COLO829 (cell line): ENCODE measurements around the gene MAP2K6.

Experiments used
- DNase-seq: peaks from one replicate; pipeline ENCODE4 v3.0.0; 2012; ENCODE audit warnings: low spot score

The MAP2K6 gene

DNA sequence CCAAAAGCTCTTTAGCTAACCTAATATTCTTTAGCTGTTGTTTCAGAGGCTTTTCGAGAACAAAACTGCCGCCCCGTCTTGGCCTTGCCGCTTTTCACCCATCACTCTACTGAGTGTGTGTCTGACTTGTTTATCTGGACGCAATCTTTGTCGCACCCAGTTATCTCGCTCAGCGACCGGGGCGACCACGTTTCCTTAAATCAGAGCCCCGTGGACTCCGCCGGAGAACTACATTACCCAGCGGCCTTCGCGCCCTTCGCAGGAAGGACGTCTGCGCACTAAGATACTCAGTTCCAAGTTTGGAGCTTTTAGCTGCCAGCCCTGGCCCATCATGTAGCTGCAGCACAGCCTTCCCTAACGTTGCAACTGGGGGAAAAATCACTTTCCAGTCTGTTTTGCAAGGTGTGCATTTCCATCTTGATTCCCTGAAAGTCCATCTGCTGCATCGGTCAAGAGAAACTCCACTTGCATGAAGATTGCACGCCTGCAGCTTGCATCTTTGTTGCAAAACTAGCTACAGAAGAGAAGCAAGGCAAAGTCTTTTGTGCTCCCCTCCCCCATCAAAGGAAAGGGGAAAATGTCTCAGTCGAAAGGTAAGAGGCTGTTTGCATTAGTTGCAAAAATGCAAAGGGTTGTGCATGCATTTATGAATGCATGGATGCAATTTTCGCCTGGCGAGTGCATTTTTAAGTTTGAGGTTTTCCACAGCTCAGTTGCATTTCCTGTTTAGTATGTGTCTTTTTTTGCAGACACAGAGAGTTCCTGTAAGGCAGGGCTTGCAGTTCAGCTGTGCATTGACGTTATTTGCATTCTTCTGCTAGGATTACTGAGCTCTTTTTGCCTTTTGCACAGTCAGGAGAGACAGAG is at the start of gene MAP2K6:
MAP2K6 (plus strand) TSS at position 290 of the 867 bp plus-strand sequence; CDS start at position 578, 288 bp downstream.
- peak; percentile 71 for DNase-seq

DNA sequence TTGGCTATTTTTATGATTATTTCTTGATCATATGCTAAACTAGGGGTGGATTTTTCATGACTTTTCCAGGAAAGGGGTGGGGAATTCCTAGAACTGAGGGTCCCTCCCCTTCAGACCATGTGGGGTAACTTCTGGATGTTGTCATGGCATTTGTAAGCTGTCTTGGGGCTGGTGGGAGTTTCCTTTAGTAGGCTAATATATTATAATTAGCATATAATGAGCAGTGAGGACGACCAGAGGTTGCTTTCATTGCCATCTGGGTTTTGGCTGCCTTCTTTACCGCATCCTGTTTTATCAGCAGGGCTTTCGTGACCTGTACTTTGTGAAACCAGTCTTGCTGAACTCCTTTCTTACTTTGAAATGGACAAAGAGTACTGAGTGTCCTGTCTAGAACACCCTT is 47.2 kb upstream of the MAP2K6 start:
- no peak for DNase-seq

DNA sequence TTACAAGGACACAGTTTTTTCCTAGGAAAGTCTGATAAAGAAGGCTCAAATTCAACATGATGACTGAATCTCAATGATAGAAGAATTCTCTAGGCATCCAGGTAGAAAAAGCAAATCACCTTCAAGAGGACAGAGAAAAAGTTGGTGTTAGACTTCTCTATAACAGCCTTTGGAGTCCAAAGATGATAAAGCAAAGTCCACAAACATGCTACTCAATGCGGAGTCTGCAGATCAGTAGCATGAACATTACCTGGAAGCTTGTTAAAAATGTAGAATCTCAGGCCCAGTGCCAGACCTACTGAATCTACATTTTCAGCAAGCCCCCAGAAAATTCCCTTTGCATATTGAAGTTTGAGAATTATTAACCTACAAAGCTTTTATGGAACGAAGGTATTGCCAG is 41.4 kb upstream of the MAP2K6 start:
- DNase-seq: no peak

DNA sequence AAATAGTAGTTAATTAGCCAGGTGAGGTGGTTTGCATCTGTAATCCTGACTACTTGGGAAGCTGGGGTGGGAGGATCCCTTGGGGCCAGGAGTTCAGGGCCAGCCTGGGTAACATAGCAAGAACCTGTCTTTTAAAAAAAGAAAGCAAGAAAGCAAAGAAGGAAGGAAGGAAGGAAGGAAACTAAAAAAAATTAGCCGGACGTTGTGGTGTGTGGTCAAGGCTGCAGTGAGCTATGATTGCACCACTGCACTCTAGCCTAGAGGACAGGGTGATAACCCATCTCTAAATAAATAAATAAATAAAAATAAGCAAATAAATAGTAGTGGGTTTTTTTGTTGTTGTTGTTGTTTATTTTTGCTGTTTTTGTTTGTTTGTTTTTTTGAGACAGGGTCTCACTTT is 39.3 kb upstream of the MAP2K6 start:
- no peak for DNase-seq

- no peak for DNase-seq
These were observed 25.6 kb upstream of the MAP2K6 start for GRCh38 chr17:69388822-69389442.

- no peak for DNase-seq
These were observed 23.5 kb upstream of the MAP2K6 start for GRCh38 chr17:69390795-69391501.

DNA sequence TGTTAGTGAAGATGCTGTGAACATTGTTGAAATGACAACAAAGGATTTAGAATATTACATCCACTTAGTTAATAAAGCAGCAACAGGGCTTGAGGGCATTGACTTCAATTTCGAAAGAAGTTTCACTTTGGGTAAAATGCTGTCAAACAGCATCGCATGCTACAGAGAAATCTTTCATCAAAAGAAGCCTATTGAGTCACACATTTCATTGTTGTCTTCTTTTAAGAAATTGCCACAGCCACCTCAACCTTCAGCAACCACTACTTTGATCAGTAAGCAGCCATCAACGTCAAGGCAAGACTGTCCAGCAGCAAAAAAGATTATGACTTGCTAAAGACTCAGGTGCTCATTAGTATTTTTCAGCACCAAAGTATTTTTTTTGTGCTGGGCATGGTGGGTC is 13.2 kb upstream of the MAP2K6 start:
- no peak for DNase-seq

- DNase-seq: no peak
These were observed 12.4 kb upstream of the MAP2K6 start for GRCh38 chr17:69402052-69402451.

GRCh38 chr17:69404399-69404798 is 10.1 kb upstream of the MAP2K6 start:
- no peak for DNase-seq

DNA sequence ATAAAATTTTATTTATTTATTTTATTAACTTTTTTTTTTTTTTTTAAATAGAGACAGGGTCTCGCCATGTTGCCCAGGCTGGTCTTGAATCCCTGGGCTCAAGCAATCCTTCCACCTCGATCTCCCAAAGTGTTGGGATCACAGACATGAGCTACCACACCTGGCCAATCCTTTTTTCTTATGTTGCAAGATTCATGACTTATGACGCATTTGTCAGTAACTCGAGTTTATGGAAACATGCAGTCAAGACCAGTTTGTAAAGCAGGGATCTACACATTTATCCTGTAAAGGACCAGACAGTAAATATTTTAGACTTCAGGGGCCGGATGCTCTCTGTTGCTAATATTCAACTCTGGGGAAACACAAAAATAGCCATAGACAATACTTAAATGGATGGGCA is 9.4 kb upstream of the MAP2K6 start:
- DNase-seq: no peak

DNA sequence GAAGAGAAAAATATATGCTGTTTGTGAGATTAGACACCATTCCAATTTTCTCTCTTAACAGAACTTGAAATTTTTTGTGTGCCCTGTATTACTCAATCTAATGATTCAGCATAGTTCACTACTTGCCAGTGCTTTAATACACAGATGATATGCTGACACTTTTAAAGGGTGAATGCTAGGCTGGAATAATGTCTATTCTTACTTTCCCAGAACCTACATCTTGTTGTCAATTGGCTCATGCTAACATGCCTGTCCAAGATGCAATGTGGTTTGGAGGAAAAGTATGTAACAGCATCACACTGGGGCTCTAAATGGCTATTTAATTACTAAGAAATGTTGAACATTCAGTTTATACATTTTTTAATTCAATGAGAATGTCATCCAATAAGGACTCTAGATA is 7.6 kb upstream of the MAP2K6 start:
- DNase-seq: no peak

- DNase-seq: no peak
These were observed 6.7 kb upstream of the MAP2K6 start for GRCh38 chr17:69407759-69408158.

GRCh38 chr17:69410671-69411070 is 3.8 kb upstream of the MAP2K6 start:
- no peak for DNase-seq

DNA sequence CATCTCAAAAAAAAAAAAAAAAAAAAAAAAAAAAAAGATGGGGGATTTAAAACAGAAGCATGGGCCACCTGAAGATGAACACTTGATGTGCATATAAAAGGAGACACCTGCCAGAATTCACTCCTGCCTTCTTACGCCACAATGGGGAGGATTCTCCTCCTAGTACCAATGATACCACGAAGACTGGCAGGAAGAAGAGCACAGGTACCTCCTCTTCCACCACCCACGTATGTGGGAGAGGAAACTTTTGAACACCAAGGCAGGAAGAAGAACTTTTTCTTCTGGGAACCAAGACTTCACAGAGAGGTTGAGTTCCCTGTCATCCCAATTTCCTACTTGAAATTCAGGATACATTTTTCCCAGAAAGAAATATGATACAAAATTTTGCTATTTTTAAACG is 2.7 kb upstream of the MAP2K6 start:
- DNase-seq: no peak

DNA sequence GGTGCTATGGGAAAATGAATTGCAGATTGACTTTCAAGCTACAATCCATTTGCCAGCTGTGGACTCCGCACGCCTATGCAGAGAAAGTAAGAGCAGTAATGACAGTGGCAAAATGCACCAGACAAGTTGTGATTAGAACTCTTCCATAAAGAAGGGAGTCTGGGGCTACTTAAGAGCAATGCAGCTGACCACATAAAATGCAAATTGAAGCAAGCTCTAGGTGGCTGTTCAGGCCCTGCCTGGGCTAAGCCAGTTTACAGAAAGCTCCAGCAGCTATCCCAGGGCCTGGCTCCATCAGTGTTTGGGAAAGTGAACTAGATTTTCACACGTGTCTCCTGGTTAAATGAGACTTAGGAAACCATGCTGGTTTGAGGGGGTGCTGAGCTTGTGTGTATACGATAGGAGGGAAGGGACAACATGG is 2.2 kb upstream of the MAP2K6 start:
- DNase-seq: no peak

DNA sequence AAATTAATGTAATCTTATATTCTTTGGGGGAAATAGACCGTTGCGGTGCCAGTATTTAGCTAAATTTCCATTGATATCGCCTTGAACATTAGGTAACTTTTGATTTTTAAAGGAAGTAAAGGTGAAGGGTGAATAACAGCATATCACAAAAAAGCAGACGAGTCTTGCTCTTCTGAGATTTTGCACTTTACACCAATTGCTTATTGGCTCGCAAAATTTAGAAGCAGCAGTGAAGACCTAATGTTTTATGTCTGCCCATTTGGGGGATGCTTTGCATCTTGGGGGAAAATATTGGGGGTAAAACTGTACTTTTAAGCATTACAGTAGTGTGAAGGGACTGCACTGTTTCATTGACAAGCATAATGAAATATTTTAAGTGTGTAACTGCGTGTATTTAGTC is 934 bp downstream of the MAP2K6 start:
- no peak for DNase-seq

DNA sequence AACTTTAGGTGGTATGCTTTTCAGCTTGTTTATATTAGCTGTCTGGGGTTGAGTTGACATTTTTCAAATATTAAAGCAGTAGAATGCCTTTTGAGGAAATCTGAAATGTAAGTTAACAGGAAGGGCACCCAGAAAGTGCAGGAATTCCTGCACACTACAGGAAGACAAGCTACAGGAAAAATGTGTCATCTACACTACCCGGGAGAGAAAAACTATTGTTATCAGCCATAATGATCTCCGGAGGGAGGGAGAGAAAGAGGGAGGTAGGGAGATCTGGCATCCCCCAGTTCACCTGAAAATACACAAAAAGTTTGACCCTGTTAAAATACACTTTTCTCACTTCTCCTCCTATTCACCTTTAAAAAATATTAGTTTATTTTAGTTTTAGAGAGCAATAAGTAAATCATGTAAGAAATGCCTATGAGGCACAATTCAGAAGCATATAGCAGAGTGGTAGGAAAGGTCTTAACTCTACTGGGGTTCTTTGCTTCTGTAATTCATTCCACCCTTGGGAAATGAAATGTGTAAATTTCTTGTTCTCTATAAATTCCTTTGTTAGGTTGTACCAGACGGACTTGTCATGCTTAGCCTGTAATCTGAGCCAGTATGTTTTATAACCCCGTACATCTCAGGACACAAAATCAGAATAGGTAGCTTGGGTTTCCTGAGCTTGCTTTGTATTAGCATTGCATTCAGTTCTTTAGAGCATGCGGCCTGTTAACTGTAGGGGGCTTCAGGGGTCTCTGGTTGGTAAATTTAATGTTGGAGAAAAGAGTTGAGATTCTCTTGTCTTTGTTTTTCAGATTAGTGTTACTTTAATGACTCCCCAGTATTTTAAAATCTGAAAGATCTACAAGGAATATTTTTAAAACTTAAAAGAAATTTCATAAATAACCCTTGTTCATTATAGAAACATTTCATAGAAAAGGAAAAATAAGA is 3.3 kb downstream of the MAP2K6 start:
- no peak for DNase-seq

DNA sequence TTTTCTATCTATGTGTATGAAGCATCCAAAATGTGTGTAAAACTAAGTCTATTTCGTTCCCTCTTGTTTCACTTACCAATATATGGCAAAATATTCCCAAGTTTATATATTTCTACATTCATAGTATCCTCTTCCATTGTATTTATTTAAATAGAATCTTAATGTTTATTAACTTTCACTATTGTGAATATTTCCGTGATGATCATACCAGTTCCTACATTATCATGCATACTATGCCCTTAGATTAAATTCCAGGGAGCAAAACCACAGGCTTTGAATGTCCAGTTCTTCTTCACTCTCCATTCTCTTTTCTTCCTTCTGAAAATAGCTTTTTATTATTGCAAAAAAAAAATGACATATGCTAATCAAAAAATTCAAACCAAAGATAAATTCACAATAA is 4.0 kb downstream of the MAP2K6 start:
- no peak for DNase-seq

DNA sequence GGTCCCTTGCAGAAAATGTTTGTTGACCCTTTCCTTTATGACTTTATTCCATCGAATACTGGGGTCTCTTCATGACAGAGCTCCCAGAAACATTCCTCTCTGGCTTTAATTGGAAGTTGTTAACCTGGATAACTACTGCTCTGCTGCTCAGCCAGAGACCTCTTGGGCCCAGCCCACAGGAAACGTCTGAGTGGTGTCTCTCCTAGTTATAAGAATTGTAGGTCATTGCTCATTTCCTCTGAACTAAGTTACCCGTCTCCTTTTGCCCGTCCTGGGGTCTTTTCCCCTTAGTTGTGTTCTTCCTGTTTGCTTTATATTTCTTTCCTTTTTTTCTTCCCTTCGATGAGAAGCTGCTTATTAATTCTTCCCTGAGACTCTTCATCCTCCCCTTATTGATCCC is 9.0 kb downstream of the MAP2K6 start:
- DNase-seq: no peak

DNA sequence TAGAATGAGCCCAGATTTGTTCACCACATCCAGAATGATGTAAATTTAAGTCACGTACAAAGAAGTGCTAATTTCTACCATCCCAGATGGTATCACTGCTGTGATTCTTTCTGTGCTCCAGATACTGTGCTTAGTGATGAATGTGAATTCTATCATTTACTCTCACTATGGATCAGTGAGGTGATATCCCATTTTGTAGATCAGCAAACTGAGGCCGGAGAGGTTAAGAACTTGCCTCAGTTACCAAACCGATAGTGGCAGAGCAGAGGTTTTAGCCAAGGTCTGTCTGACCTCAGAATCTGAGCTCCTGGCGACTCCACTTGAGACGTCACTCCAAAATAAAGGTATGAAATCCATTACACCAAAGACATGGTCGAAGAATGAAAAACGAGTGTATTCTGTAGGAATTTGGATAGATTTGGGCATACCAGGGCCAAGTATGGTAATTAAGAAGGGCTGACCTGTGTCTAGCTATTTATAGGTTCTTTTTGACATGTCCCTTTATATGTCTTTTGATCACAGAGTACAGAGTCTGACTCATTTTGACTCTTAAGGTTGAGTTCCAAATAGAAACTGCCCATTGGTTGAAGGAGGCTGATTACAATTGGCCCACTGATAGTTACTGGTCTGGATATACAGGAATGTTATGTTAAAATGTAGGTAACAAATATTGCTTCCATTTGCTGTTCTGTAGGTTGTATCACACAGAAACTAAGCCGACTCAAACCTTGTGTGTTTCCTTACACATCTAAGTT is 10.0 kb downstream of the MAP2K6 start:
- DNase-seq: no peak

GRCh38 chr17:69425978-69426377 is 11.5 kb downstream of the MAP2K6 start:
- no peak for DNase-seq
